Neuron (in vitro differentiated cells): ENCODE results near the gene MICU1.
"Not testable (repeated sequence)": the region's sequence is repeated elsewhere in the genome, so short reads cannot be mapped to it uniquely, and the experiment has no call there.

ENCODE experiments used
- H2AFZ ChIP-seq: one replicate; pipeline ENCODE4 v1.6.1; 2013; ENCODE audit warnings: low read depth, mild to moderate bottlenecking, inconsistent platforms, low read length, moderate library complexity
- H3K27me3 ChIP-seq: one replicate; pipeline ENCODE4 v1.6.1; 2013; ENCODE audit warnings: low read length; ENCODE audit not compliant: insufficient read depth
- H3K36me3 ChIP-seq: one replicate; pipeline ENCODE4 v1.6.1; 2013; ENCODE audit warnings: low read length; ENCODE audit not compliant: insufficient read depth
- H3K4me1 ChIP-seq: one replicate; pipeline ENCODE4 v1.6.1; 2013; ENCODE audit warnings: low read length; ENCODE audit not compliant: insufficient read depth
- H3K4me3 ChIP-seq: 2 replicates; pipeline ENCODE4 v1.5.1; 2013; ENCODE audit warnings: mild to moderate bottlenecking, low read length, moderate library complexity
- H3K9me3 ChIP-seq: one replicate; pipeline ENCODE4 v1.6.1; 2013; ENCODE audit warnings: low read length

Gene MICU1

DNA sequence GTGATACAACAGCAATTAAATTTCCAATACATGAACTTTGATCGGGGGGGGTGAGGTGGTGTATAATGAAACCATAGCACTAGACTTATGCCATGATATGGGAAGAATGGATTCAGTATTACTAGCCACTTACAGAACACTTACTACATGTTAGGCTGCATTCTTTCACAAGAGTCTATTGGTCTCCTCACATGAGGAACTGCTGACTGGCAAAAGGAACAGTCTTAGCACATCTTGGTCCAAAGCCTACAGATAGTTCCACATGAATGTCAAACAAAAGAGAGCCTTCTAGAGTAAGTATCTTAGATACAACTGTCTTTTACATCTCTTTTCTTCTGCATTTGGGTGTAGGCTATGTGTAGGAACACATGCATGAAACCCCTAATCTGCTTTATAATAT lies 155.2 kb downstream of the MICU1 start:
- no peaks in the 10 kb centered on the region for H3K4me1 ChIP-seq
- H3K27me3 ChIP-seq = no peaks in the 10 kb centered on the region
- H3K9me3 ChIP-seq = peaks cover 2% of the 10 kb centered on the region

DNA sequence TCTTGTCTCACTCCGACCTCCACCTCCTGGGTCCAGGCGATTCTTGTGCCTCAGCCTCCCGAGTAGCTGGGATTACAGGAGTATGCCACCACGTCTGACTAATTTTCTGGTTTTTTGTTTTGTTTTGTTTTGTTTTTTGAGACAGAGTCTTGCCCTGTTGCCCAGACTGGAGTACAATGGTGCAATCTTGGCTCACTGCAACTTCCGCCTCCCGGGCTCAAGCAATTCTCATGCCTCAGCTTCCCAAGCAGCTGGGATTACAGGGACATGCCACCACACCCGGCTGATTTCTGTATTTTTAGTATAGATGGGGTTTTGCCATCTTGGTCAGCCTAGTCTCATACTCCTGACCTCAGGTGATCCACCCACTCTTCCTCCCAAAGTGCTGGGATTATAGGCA lies 158.8 kb downstream of the MICU1 start:
- H3K4me3 ChIP-seq, H3K27me3 ChIP-seq, H3K4me1 ChIP-seq, H3K36me3 ChIP-seq, H2AFZ ChIP-seq, H3K9me3 ChIP-seq: not testable (repeated sequence)

More for the DNA sequence above, 155.2 kb downstream of the MICU1 start:
- Histone ChIP-seq H3K36me3 (peaks cover 15% of the 10 kb centered on the region), H2AFZ (no peak overlapping the region), H3K4me3 (no peak overlapping the region)

- H2AFZ ChIP-seq = no peak overlapping the region
- peaks cover 2% of the 10 kb centered on the region for H3K9me3 ChIP-seq
- no peaks in the 10 kb centered on the region for H3K27me3 ChIP-seq
- H3K36me3 ChIP-seq = peaks cover 5% of the 10 kb centered on the region
- no peaks in the 10 kb centered on the region for H3K4me1 ChIP-seq
- H3K4me3 ChIP-seq = no peak overlapping the region
Measured at GRCh38 chr10:72466018-72466417, 159.9 kb downstream of the MICU1 start.

DNA sequence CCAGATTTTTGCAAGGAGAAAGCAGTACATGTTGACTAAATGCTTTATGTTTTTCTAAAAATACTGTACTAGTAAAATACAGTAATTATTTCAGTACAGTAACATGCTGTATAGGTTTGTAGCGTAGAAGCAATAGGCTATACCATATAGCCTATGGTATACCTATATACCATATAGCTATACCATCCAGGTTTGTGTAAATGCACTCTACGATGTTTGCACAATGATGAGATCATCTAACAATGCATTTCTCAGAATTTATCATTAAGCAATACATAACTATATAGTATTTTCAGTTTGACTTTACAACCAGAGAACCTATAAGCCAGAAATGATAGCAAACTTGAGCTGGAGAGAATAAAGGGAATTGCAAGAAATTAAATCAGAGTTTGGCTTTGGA lies 161.4 kb downstream of the MICU1 start:
- Histone ChIP-seq H3K27me3 (no peaks in the 10 kb centered on the region), H3K4me3 (no peak overlapping the region), H3K4me1 (no peaks in the 10 kb centered on the region), H3K36me3 (no peaks in the 10 kb centered on the region), H2AFZ (no peak overlapping the region), H3K9me3 (no peaks in the 10 kb centered on the region)

- H3K27me3 ChIP-seq = no peaks in the 10 kb centered on the region
- no peaks in the 10 kb centered on the region for H3K4me1 ChIP-seq
- no peaks in the 10 kb centered on the region for H3K36me3 ChIP-seq
- H3K9me3 ChIP-seq = no peaks in the 10 kb centered on the region
- no peak overlapping the region for H3K4me3 ChIP-seq
- H2AFZ ChIP-seq = no peak overlapping the region
Measured at GRCh38 chr10:72462261-72462660, 163.6 kb downstream of the MICU1 start.

DNA sequence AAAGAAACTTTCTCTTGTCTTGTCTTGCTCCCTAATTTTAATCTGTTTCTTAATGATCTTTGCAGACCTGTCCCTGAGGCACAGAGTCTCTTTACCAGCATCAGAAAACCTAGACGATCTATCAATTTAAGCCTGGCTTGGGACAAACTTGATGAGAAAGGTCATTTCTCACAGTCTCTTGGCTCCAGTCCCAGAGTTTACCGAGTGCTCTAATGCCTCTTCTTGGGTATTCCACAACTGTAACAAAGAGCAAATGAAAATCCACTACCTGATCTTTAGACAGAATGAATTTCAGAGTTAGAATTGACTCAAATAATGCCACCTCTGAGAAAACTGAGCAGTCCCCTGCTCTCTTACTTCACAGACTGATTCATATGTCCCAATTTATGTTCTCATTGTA lies 164.8 kb downstream of the MICU1 start:
- Histone ChIP-seq H3K36me3 (no peaks in the 10 kb centered on the region), H3K9me3 (no peaks in the 10 kb centered on the region), H3K4me1 (no peaks in the 10 kb centered on the region), H2AFZ (no peak overlapping the region), H3K27me3 (no peaks in the 10 kb centered on the region), H3K4me3 (no peak overlapping the region)

- H3K4me1 ChIP-seq = no peaks in the 10 kb centered on the region
- H3K27me3 ChIP-seq = no peaks in the 10 kb centered on the region
- no peaks in the 10 kb centered on the region for H3K9me3 ChIP-seq
- no peaks in the 10 kb centered on the region for H3K36me3 ChIP-seq
- no peak overlapping the region for H3K4me3 ChIP-seq
- no peak overlapping the region for H2AFZ ChIP-seq
Measured at GRCh38 chr10:72460284-72460876, 165.5 kb downstream of the MICU1 start.

DNA sequence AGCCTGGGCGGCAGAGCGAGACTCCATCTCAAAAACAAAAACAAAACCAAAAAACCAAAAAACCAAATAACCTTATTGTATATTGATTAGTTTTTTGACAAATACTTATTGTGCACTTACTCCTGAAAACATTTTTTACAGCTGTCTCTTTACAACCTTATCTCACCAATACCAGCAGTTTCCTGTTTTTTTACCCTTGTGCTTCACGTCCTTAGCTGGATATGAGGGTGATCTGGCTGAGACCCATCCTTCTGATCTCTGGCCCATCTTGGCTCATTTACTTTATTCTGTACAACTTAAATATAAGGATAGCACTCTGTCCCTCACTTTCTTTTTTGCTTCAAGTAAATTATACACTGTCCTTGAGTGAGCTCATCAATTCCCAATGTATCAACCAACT lies 166.6 kb downstream of the MICU1 start:
- H3K4me1 ChIP-seq = no peaks in the 10 kb centered on the region
- H3K36me3 ChIP-seq = no peaks in the 10 kb centered on the region
- H3K4me3 ChIP-seq = no peak overlapping the region
- H3K27me3 ChIP-seq = no peaks in the 10 kb centered on the region
- H2AFZ ChIP-seq = no peak overlapping the region
- no peaks in the 10 kb centered on the region for H3K9me3 ChIP-seq

- Histone ChIP-seq H3K4me1 (no peaks in the 10 kb centered on the region), H3K27me3 (no peaks in the 10 kb centered on the region), H3K4me3 (no peak overlapping the region), H2AFZ (no peak overlapping the region), H3K36me3 (no peaks in the 10 kb centered on the region), H3K9me3 (no peaks in the 10 kb centered on the region)
Measured at GRCh38 chr10:72455889-72456595, 169.8 kb downstream of the MICU1 start.

DNA sequence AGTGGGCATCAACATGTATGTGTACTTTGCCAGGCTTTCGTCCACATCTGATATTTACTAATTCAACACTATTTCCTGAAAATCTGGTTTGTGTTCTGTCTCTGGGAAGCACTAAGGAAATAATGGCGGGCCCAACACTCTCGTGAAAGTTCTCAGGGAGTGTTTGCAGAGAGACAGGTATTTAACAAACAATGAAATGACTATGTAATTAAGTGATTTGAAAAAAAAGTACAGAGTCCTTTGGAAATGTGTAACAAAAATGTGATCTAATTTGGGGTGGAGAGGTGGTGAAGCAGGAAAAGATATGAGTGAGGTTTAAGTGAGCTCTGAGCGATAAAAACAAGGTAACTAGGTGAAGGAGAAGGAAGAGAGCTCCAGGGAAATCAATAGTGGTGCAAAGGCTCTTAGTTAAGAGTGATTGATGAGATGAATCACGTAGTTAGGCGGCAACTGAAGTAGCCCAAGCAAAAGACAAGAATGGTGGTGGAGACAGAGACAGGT lies 175.9 kb downstream of the MICU1 start:
- Histone ChIP-seq H3K4me1 (no peaks in the 10 kb centered on the region), H3K27me3 (no peaks in the 10 kb centered on the region), H2AFZ (no peak overlapping the region), H3K4me3 (no peak overlapping the region), H3K36me3 (no peaks in the 10 kb centered on the region), H3K9me3 (no peaks in the 10 kb centered on the region)

- Histone ChIP-seq H3K36me3 (no peaks in the 10 kb centered on the region), H2AFZ (no peak overlapping the region), H3K9me3 (no peaks in the 10 kb centered on the region), H3K4me3 (no peak overlapping the region), H3K27me3 (no peaks in the 10 kb centered on the region), H3K4me1 (no peaks in the 10 kb centered on the region)
Measured at GRCh38 chr10:72445851-72446250, 180.0 kb downstream of the MICU1 start.

- not testable (repeated sequence) for H3K9me3 ChIP-seq, H3K4me3 ChIP-seq, H2AFZ ChIP-seq, H3K27me3 ChIP-seq, H3K36me3 ChIP-seq, H3K4me1 ChIP-seq
Measured at GRCh38 chr10:72442969-72443368, 182.9 kb downstream of the MICU1 start.

DNA sequence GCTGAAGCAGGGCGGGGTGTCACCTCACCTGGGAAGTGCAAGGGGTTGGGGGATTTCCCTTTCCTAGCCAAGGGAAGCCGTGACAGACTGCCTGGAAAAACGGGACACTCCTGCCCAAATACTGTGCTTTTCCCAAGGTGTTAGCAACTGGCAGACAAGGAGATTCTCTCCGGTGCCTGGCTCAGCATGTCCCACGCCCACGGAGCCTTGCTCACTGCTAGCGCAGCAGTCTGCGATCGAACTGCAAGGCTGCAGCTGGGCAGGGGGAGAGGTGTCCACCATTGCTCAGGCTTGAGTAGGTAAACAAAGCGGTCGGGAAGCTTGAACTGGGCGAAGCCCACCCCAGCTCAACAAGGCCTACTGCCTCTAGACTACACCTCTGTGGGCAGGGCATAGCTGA lies 190.3 kb downstream of the MICU1 start:
- H3K9me3 ChIP-seq = no peaks in the 10 kb centered on the region
- no peak overlapping the region for H2AFZ ChIP-seq
- H3K4me3 ChIP-seq = no peak overlapping the region

GRCh38 chr10:72430936-72431335 lies 194.9 kb downstream of the MICU1 start:
- H3K4me1 ChIP-seq = peaks cover 10% of the 10 kb centered on the region
- not testable (repeated sequence) for H3K27me3 ChIP-seq, H2AFZ ChIP-seq, H3K36me3 ChIP-seq, H3K4me3 ChIP-seq, H3K9me3 ChIP-seq

More for the DNA sequence above, 190.3 kb downstream of the MICU1 start:
- Histone ChIP-seq H3K4me1 (no peaks in the 10 kb centered on the region), H3K27me3 (no peaks in the 10 kb centered on the region), H3K36me3 (no peaks in the 10 kb centered on the region)
